NCI-H345 treated with DMSO at 0.1 percent for 48 hours (cell line): ENCODE results near the gene PLOD1.
"Not testable (repeated sequence)": the region's sequence is repeated elsewhere in the genome, so short reads cannot be mapped to it uniquely, and the experiment has no call there.

Source experiments
- DNase-seq: peaks from one replicate; lab custom pipeline; 2025; ENCODE audit not compliant: unreplicated experiment; lab: John Stamatoyannopoulos, UW

PLOD1 gene

DNA sequence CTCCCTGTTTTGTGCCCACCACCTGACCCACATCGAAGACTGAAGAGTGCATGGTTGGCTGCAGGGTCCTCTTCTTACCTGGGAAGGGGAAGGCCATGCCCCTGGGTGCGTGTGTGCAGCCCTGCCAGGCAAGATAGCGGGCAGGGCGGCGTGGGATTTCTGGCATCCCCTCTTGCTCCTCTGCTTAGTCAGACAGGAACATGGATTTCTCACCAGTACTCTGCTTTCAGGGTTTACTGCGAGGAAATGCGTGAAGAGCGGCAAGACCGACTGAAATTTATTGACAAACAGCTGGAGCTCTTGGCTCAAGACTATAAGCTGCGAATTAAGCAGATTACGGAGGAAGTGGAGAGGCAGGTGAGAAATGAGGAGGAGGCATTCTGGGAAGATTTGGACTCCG, 69.2 kb downstream of the PLOD1 start:
- no peak for DNase-seq

DNA sequence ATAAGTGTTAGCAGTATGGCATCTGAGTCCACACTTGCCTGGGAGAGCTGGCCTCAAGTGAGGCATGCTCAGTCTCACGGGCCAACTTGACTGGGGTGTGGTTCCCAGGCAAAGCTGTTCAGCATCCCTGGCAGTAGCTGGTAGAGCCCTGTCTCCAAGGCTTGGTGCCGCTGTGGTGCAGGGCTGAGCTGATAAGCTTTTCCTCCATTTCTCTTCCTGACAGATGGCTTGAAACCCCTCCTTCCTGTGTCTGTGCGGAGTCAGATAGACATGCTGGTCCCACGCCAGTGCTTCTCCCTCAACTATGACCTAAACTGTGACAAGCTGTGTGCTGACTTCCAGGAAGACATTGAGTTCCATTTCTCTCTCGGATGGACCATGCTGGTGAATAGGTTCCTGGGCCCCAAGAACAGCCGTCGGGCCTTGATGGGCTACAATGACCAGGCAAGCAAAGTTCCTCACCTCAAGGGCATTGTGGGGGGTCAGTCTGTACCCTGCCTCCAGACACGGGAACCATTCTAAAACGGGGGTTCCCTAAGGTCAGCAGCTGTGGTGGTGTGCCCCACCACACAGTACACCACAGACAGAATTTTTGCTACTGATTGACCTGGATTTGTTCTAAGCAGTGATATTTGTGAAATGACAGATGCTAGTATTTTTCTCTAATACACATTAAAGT, 71.1 kb downstream of the PLOD1 start:
- no peak for DNase-seq

DNA sequence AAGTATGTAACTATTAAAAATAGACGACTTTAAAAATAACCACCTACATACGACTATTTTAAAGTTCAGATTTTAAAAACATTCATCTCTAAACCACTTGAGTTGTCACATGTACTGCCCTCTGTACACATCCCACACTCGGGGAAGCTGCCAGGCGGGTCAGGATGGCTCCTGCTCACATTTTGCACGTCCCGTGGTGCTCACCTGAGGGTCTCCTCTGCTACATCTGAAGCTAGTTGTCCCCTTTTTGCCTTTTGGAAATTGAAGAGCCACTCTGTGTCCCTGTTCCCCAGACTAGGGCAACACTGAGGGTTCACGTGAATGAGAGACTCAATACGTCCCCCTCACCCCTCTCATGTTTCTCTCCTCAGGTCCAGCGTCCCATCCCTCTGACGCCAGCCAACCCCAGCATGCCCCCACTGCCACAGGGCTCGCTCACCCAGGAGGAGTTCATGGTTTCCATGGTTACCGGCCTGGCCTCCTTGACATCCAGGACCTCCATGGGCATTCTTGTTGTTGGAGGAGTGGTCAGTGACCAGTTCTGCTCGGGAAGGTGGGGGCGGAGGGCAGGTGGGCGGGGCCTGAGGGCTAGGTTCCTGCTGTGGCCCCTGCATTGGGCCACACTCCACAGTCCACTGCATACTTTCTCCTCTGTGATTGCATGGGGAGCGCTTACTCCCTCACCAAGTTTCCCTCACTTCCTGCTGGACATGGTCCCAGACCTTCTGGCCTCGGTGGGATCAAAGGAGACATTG, 71.8 kb downstream of the PLOD1 start:
- DNase-seq, result no peak

DNA sequence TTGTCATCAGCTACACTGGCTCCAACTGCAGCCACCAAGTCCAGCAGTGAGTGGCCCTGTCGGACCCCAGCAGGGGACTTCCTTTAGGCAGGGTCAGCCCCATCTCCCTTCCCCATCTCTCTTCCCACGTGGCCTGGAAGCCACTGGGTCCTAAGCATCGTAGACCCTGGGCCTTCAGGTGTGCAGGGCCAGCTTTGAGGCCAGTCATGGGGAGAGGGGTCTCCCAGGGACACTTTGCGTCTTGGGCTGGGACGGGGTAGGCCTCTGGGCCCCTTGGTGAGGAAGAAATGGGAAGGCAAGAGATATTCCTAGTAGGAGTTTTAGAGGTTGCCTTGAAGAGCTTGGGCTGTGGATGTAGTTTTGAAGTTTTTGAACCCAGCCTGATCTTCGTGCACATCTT, 72.7 kb downstream of the PLOD1 start:
- no peak for DNase-seq

DNA sequence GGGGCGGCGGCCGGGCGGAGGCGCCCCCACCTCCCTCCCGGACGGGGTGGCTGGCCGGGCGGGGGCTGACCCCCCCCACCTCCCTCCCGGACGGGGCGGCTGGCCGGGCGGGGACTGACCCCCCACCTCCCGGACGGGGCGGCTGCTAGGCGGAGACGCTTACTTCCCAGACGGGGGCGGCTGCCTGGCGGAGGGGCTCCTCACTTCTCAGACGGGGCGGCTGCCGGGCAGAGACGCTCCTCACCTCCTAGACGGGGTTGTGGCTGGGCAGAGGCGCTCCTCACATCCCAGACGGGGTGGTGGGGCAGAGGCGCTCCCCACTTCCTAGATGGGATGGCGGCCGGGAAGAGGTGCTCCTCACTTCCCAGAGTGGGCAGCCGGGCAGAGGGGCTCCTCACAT, 73.8 kb downstream of the PLOD1 start:
- DNase-seq, result not testable (repeated sequence)

DNA sequence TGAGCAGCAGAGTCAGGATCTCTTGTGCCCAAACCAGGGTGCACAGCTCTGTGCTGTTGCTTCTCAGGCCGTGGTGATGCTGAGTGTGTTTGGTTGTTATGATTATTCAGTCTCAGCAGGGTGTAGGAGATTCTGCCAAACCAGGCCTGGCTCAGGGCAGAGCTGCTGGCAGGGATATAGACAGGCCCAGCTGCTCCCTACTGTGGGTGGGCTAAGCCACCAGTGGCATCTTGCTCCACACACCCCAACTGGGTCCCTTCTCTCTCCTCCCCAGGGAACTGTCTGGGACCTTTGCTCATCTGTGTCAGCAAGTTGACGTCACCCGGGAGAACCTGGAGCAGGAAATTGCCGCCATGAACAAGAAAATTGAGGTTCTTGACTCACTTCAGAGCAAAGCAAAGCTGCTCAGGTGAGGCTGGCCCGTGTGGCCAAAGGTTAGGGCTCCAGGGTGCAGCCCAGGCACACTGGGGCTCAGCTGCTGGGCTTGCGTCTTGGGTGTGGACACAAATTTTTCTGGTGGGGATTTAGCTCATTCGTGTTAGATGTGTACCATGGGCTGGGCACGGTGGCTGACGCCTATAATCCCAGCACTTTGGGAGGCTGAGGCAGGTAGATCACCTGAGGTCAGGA, 74.9 kb downstream of the PLOD1 start:
- DNase-seq, result no peak

DNA sequence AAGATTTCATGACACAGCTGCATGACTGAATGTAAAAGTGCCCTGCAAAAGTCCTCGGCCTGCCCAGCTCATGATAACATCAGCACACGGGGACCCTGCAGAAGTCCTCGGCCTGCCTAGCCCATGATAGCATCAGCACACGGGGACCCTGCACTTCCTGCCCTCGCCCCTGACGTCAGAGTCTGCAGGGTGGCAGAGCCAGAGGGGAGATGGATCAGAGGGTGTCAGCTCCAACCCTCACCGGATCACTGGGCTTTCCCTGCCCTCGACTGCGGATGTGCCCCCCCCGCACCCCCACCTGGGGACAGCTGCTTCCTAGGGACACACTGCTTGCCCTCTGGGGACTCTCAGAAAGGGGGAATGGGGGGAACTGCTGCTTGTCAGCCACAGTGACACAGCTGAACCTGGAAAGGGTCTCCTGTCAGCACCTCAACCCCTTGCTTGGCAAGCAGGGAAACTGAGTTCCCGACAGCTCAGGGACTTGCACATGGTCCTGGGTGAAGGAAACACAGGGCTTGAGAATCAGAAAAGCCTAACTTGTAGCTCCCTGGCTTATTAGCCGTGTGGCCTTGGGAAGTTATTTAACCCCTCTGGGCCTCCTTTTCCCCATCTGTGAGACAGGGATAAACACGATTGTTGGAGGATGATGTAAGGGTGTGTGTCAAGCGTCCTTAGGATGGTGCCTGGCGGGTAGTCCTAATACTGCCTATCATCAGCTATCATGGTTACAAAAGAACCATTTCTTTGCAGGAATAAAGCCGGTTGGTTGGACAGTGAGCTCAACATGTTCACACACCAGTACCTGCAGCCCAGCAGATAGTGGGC, 76.4 kb downstream of the PLOD1 start:
- no peak for DNase-seq

DNA sequence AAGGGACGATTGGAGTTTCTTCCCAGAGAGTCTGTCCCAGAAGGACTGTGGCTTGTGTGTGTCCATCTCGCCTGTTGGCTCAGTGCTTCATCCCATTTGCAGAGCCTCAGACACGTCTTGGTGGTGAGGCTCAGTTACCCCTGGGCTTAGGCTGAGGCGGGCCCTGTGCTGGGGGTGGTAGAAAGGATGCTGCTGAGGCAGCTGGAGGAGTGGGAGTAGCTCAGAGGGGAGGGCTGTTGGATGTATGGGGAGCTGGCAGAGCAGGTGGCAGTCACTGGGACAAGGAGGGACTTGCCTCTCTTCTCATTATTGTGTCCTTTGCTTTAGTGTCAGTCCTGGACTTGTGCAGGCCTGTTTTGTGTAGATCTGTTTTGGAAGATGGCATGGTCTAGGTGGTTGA, 77.5 kb downstream of the PLOD1 start:
- DNase-seq, result no peak

DNA sequence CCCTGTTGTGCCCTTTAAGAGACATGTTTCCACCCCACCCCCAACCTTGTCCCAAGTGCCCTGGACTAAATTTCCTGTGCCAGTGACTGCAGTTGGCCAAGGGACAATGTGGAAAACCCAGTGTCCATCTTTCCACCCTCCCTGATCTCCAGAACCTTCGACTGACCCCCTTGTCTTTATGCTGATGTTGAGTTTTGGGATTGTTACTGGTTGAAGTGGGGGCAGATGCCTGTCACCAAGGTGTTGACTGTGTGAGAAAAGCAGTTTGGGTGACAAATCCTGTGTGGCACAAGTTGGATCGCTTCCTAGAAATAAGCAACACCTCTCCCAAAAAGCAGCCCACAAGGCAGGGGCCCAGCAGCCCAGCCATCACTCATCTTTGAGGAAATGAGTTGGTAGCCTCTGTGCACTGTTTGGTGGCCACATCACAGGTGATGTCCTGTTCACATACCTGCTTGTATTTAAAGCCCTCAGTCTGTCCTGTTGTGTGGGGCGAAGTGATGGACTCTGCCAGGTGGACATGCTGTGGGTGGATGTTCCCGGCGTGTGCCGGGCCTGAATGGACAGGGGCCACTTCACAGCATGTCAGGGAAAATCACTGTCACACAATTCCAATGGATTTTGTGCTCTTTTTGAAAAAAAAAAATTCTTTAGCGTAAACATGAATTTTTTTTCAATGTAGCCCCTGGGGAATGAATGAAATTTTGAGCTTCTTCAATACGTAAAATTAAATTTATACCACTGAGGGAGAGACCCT, 78.2 kb downstream of the PLOD1 start:
- DNase-seq, result no peak

DNA sequence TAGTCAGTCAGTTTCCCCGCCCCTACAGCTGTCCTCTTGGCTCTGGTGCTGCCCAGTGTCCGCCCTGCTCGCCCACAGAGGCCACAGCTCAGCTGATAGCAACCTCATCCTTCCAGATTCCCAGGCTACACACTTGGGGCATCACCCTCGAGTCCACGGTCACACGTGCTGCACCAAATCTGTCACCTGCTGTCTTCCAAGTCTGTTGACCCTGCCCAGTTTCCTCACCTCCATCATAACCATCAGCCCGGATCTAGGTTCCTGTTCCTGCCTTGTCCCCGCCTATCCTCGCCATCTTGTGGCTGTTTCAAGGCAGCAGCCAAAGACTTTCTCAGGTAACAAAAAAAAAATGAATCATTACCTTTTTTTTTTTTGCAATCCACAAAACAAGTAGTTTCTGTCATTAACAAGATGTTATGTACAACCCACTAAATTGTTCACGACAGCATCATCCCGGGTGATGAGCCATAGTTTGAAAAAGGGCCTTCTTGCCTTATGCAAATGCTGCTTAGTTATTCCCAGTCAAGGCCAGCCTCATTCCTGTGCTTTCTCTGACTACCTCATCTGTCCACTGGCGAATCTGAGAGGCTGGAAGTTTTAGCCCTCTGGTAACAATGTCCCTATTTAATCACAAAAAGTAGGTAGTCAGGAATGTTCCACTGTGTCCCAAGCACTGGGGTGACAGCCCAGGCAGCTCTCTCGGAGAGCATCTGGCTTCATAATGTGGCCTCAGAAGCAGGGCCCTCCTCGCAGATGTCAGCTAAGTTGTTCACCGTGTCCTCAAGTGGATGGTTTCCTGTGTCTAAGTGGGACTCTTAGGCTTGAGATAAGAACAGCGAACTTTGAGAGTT, 79.8 kb downstream of the PLOD1 start:
- DNase-seq, result no peak

DNA sequence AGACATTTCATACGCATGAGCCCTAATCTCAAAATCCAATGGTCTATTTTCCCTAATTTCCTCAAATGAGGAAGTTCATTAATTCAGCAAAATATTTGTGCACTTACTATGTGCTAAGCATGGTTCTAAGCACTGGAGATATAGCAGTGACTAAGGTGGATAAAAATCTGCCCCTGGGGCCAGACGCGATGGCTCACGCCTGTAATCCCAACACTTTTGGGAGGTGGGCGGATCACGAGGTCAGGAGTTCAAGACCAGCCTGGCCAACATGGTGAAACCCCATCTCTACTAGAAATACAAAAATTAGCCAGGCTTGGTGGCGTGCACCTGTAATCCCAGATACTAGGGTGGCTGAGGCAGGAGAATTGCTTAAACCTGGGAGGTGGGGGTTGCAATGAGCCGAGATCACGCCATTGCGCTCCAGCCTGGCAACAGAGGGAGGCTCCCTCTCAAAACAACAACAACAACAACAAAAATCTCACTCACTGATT, 80.5 kb downstream of the PLOD1 start:
- no peak for DNase-seq

DNA sequence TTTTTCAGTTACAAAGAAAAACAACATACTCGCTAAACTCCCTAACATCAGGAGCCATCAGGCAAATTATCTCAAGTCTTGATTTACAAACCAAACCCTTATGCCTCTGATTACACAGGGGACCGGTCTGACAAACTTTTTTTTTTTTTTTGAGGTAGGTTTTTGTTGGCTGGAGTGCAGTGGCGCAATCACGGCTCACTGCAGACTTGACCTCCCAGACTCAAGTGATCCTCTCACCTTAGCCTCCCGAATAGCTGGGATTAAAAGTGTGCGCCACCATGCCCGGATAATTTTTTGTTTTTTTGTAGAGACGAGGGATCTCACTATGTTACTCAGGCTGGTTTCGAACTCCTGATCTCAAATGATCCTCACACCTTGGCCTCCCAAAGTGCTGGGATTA, 81.0 kb downstream of the PLOD1 start:
- DNase-seq, result no peak

DNA sequence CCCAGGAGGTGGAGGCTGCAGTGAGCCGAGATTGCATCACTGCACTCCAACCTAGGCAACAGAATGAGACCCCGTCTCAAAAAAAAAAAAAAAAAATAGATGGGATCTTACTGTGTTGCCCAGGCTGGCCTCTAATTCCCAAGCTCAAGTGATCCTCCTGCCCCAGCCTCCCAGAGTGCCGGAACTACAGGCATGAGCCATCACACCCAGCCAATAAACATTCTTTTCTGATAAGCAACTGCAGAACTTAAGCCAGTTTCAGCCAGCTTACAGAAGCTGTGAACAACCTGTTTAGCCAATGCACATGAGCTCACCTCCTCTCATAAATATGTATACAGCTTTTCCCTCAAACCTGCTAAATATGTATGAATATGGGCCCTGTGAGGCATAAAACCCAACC, 81.7 kb downstream of the PLOD1 start:
- no peak for DNase-seq

DNA sequence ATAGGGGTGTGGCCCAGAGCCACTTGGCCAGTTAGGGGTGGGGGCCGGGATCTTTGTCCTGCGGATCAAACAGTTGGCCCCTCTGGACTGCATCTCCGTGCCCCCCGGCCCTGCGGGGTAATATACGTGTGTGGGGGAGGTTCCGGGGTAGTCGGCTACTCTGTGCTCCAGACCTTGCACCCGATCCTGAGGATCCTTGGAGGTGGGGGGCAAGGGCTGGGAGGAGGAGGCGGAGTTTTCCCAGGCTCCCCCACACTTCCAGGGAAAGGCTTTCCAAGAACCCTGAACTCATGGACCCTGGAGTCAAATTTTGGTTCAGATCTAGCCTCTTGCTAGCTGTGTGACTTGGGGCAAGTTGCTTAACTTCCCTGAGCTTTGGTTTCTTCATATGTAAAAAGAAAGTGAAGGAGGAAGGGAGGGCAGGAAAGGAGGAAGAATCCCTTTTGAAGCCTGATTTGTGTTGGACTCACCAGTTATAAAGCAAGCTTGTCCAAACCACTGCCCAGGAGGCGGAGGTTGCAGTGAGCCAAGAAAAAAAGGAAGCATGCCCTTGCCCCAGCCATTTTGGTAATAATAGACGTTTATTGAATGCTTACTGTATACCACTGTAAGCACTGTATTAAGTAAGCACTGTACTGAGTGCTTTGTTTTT, 85.5 kb downstream of the PLOD1 start:
- no peak for DNase-seq

DNA sequence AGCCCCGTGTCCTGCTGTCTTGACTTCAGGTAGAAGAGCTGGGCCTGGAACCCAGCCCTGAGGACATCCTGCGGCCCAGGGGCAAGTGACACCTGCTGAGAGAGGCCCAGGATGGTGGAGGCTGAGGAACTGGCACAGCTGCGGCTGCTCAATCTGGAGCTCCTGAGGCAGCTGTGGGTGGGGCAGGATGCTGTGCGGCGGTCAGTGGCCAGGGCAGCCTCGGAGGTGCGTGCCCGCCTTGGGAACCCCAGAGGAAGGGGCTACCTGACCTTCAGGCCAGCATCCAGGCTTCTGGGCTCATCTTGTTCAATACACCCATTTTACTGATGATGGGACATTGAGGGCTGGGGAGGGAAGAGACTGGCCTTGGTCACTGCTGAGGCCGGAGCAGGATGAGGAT, 87.1 kb downstream of the PLOD1 start:
- no peak for DNase-seq

DNA sequence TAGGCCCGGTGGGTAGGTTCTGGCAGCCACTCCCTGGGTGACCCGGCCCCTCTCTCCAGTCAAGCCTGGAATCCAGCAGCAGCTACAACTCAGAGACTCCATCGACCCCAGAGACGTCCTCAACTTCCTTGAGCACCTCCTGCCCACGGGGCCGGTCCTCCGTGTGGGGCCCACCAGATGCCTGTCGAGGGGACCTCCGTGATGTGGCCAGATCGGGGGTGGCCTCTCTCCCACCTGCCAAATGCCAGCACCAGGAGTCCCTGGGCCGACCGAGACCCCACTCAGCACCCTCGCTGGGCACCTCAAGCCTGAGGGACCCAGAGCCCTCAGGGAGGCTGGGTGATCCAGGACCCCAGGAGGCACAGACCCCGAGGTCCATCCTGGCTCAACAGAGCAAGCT, 87.5 kb downstream of the PLOD1 start:
- DNase-seq, result no peak
